MM.1S (cell line): ENCODE results near the gene GM2A.

ENCODE experiments used
- DNase-seq: peaks from one replicate; pipeline ENCODE4 v3.0.0-alpha.2; 2015
- H2AFZ ChIP-seq: fragments of 300-600 bp; sonication (generic); 2 replicates; pipeline ENCODE4 v1.6.0; 2016; ENCODE audit warnings: antibody characterized with exemption, low read length
- H3F3A ChIP-seq: fragments of 300-600 bp; sonication (generic); 2 replicates; pipeline ENCODE4 v1.6.1; 2016; ENCODE audit warnings: mild to moderate bottlenecking, antibody characterized with exemption, low read length, moderate library complexity, mixed read lengths; ENCODE audit not compliant: insufficient read depth
- H3K27ac ChIP-seq: fragments of 300-600 bp; sonication (generic); 2 replicates; pipeline ENCODE4 v1.5.1; 2016; ENCODE audit warnings: mild to moderate bottlenecking, low read length
- H3K27me3 ChIP-seq: fragments of 300-600 bp; sonication (generic); replicated peaks from 2 replicates; pipeline ENCODE4 v1.6.0; 2016; ENCODE audit warnings: low read length; ENCODE audit not compliant: insufficient read depth
- H3K36me3 ChIP-seq: fragments of 300-600 bp; sonication (generic); replicated peaks from 2 replicates; pipeline ENCODE4 v1.6.1; 2016; ENCODE audit warnings: mild to moderate bottlenecking, low read length, mixed read lengths; ENCODE audit not compliant: insufficient read depth
- H3K4me1 ChIP-seq: fragments of 300-600 bp; sonication (generic); 2 replicates; pipeline ENCODE4 v1.6.1; 2016; ENCODE audit warnings: low read length, mixed read lengths
- H3K4me2 ChIP-seq: fragments of 300-600 bp; sonication (generic); 2 replicates; pipeline ENCODE4 v1.6.0; 2016; ENCODE audit warnings: low read depth, low read length
- H3K4me3 ChIP-seq: fragments of 300-600 bp; sonication (generic); 2 replicates; pipeline ENCODE4 v1.5.1; 2016; ENCODE audit warnings: low read length, mixed read lengths
- H3K79me2 ChIP-seq: fragments of 300-600 bp; sonication (generic); 2 replicates; pipeline ENCODE4 v1.6.1; 2016; ENCODE audit warnings: mixed run types, low read length, mixed read lengths
- H3K9ac ChIP-seq: fragments of 300-600 bp; sonication (generic); 2 replicates; pipeline ENCODE4 v1.6.1; 2016; ENCODE audit warnings: low read length, mixed read lengths
- H3K9me2 ChIP-seq: fragments of 300-600 bp; sonication (generic); replicated peaks from 2 replicates; pipeline ENCODE4 v1.6.1; 2016; ENCODE audit warnings: mild to moderate bottlenecking, low read length, mixed read lengths; ENCODE audit not compliant: insufficient read depth
- H3K9me3 ChIP-seq: fragments of 300-600 bp; sonication (generic); replicated peaks from 2 replicates; pipeline ENCODE4 v1.6.1; 2016; ENCODE audit warnings: mild to moderate bottlenecking, low read length, mixed read lengths; ENCODE audit not compliant: insufficient read depth
- H4K20me1 ChIP-seq: fragments of 300-600 bp; sonication (generic); 2 replicates; pipeline ENCODE4 v1.6.1; 2016; ENCODE audit warnings: mild to moderate bottlenecking, low read length, moderate library complexity, mixed read lengths; ENCODE audit not compliant: insufficient read depth
- CTCF ChIP-seq: fragments of 300-600 bp; sonication (generic); IDR thresholded peaks from 2 replicates; pipeline ENCODE4 v1.5.1; 2016; ENCODE audit warnings: antibody characterized with exemption, low read length, mixed read lengths
- EZH2 ChIP-seq: fragments of 300-600 bp; sonication (generic); optimal IDR thresholded peaks from 2 replicates; pipeline ENCODE3; 2017; ENCODE audit warnings: low read depth, mild to moderate bottlenecking, antibody characterized with exemption, low read length, mixed read lengths
- EZH2phosphoT487 ChIP-seq: fragments of 300-600 bp; sonication (generic); IDR thresholded peaks from 2 replicates; pipeline ENCODE4 v1.6.1; 2018; ENCODE audit warnings: antibody characterized with exemption, low read length

The GM2A gene

GRCh38 chr5:151214614-151215545 lies 38.1 kb upstream of the GM2A start:
- no peaks in the 10 kb centered on the region for H3K9me3 ChIP-seq
- peaks cover 30% of the 10 kb centered on the region for H3F3A ChIP-seq
- peak overlapping the region; percentile 82 for H3K27ac ChIP-seq
- H3K4me1 ChIP-seq = peaks cover 63% of the 10 kb centered on the region
- no peaks in the 10 kb centered on the region for H4K20me1 ChIP-seq
- H3K9me2 ChIP-seq = no peaks in the 10 kb centered on the region
- peak overlapping the region; percentile 6; the same call in 1 of the 2 replicates for H3K4me3 ChIP-seq
- peak; percentile 72 for DNase-seq
- peak overlapping the region; percentile 28; the same call in 1 of the 2 replicates for H3K9ac ChIP-seq
- H3K4me2 ChIP-seq = peak overlapping the region; percentile 76
- no peaks in the 10 kb centered on the region for H3K27me3 ChIP-seq
- TF ChIP-seq CTCF (no peak), EZH2phosphoT487 (no peak), EZH2 (no peak)
- H2AFZ ChIP-seq = no peak overlapping the region
- H3K36me3 ChIP-seq = peaks cover 7% of the 10 kb centered on the region; the same call in 1 of the 2 replicates
- H3K79me2 ChIP-seq = peaks cover 87% of the 10 kb centered on the region

DNA sequence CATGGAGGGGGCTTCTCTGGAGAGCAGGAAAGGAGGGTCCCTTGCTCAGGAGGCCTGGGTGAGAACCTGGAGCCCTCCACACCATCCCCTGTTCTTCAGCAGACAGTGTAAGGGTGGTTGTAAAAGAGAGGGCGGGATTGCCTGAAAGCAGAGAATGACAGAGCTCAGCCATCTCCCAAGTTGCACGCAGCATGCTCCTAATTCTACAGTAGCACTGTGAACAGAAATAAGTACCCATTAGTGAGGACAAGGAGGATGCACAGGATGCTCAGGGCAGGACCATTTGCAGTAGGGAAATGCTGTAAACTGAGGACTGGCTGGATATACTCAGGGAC lies 37.5 kb upstream of the GM2A start:
- Histone ChIP-seq H3K4me2 (peak overlapping the region; percentile 76), H3K9me3 (no peaks in the 10 kb centered on the region), H3K27me3 (no peaks in the 10 kb centered on the region), H3K79me2 (peaks cover 88% of the 10 kb centered on the region), H3K9me2 (no peaks in the 10 kb centered on the region), H4K20me1 (no peaks in the 10 kb centered on the region), H3K27ac (peak overlapping the region; percentile 82), H3K36me3 (peaks cover 13% of the 10 kb centered on the region; the same call in 1 of the 2 replicates), H3K9ac (peak overlapping the region; percentile 28; the same call in 1 of the 2 replicates), H2AFZ (no peak overlapping the region), H3K4me3 (peak overlapping the region; percentile 6; the same call in 1 of the 2 replicates), H3K4me1 (peaks cover 70% of the 10 kb centered on the region), H3F3A (peaks cover 30% of the 10 kb centered on the region)
- no peak for TF ChIP-seq EZH2phosphoT487
- no peak for DNase-seq

GRCh38 chr5:151216781-151217180 lies 36.2 kb upstream of the GM2A start:
- H3F3A ChIP-seq = peaks cover 30% of the 10 kb centered on the region
- H3K27ac ChIP-seq = no peak overlapping the region
- H3K4me1 ChIP-seq = peaks cover 74% of the 10 kb centered on the region
- no peak for TF ChIP-seq CTCF
- TF ChIP-seq EZH2 = no peak
- no peak for TF ChIP-seq EZH2phosphoT487
- H2AFZ ChIP-seq = no peak overlapping the region
- H4K20me1 ChIP-seq = no peaks in the 10 kb centered on the region
- no peak for DNase-seq
- H3K9ac ChIP-seq = no peak overlapping the region
- no peaks in the 10 kb centered on the region for H3K9me2 ChIP-seq
- H3K79me2 ChIP-seq = peaks cover 90% of the 10 kb centered on the region
- no peaks in the 10 kb centered on the region for H3K9me3 ChIP-seq
- H3K36me3 ChIP-seq = peaks cover 13% of the 10 kb centered on the region; the same call in 1 of the 2 replicates
- H3K4me2 ChIP-seq = no peak overlapping the region
- H3K27me3 ChIP-seq = no peaks in the 10 kb centered on the region
- H3K4me3 ChIP-seq = no peak overlapping the region

GRCh38 chr5:151218177-151218576 lies 34.8 kb upstream of the GM2A start:
- peaks cover 27% of the 10 kb centered on the region for H3F3A ChIP-seq
- no peak for DNase-seq
- no peak overlapping the region for H3K9ac ChIP-seq
- H3K36me3 ChIP-seq = peaks cover 13% of the 10 kb centered on the region; the same call in 1 of the 2 replicates
- no peak overlapping the region for H3K4me3 ChIP-seq
- no peaks in the 10 kb centered on the region for H3K9me2 ChIP-seq
- no peak overlapping the region for H2AFZ ChIP-seq
- H3K4me2 ChIP-seq = no peak overlapping the region
- TF ChIP-seq EZH2phosphoT487 (no peak), CTCF (no peak), EZH2 (no peak)
- no peaks in the 10 kb centered on the region for H4K20me1 ChIP-seq
- peaks cover 72% of the 10 kb centered on the region for H3K4me1 ChIP-seq
- no peak overlapping the region for H3K27ac ChIP-seq
- peaks cover 92% of the 10 kb centered on the region for H3K79me2 ChIP-seq
- H3K27me3 ChIP-seq = no peaks in the 10 kb centered on the region
- no peaks in the 10 kb centered on the region for H3K9me3 ChIP-seq
